ENCODE measurements around the gene PYURF.

The PYURF gene

GRCh38 chr4:88489100-88489761 lies 34.3 kb downstream of the PYURF start:
- ChIA-PET CTCF (interaction anchor here (0.7 kb wide), 1 partner anchor 9 kb away, joined by 3 read pairs; no protein-coding TSS in a partner anchor), POLR2A (no interaction called here)
- no peak for TF ChIP-seq CTCF (IDR thresholded peaks at IDR 0.05; ENCODE audit: insufficient read depth, low read length, missing control alignments)
- DNase-seq (ENCODE audit: low read depth, low spot score): no peak
- no peak overlapping the region for H3K4me3 ChIP-seq (ENCODE audit: low read depth, low read length)

- ChIA-PET CTCF (interaction anchor here (1.2 kb wide), 1 partner anchor 262 kb away, joined by 4 read pairs; no protein-coding TSS in a partner anchor), POLR2A (no interaction called here)
- TF ChIP-seq CTCF (IDR thresholded peaks at IDR 0.05; ENCODE audit: insufficient read depth, low read length, missing control alignments): no peak
- DNase-seq (ENCODE audit: low read depth, low spot score): no peak
- no peak overlapping the region for H3K4me3 ChIP-seq (ENCODE audit: low read depth, low read length)
Measured at GRCh38 chr4:88481537-88481936, 42.0 kb downstream of the PYURF start.

GRCh38 chr4:88478247-88478646 lies 45.3 kb downstream of the PYURF start:
- CTCF ChIA-PET: no interaction called here
- H3K4me3 ChIP-seq (ENCODE audit: low read depth, low read length): no peak overlapping the region
- no peak for TF ChIP-seq CTCF (IDR thresholded peaks at IDR 0.05; ENCODE audit: insufficient read depth, low read length, missing control alignments)
- no peak for DNase-seq (ENCODE audit: low read depth, low spot score)
- POLR2A ChIA-PET: no interaction called here

GRCh38 chr4:88477229-88477860 lies 46.2 kb downstream of the PYURF start:
- no peak overlapping the region for H3K4me3 ChIP-seq (ENCODE audit: low read depth, low read length)
- POLR2A ChIA-PET: no interaction called here
- TF ChIP-seq CTCF (IDR thresholded peaks at IDR 0.05; ENCODE audit: insufficient read depth, low read length, missing control alignments): no peak
- DNase-seq (ENCODE audit: low read depth, low spot score): no peak
- CTCF ChIA-PET: no interaction called here

All from AG04449 (cell line).